ENCODE data around the gene APBA1.
A peak's percentile ranks its signal among the peaks of the same experiment; 100 is the strongest.

Gene APBA1

GRCh38 chr9:69671879-69672595 is at the start of gene APBA1:
Gene APBA1, minus strand, starts transcription at chr9:69672371.
- H3K9me3 ChIP-seq = no peaks in the 10 kb centered on the region
- no peaks in the 10 kb centered on the region for H3K27me3 ChIP-seq (ENCODE audit: low read depth)
- H3K4me1 ChIP-seq = peaks cover 69% of the 10 kb centered on the region
- peak; percentile 58 to 80 for DNase-seq (ENCODE audit: low spot score in 2 of 2)
- in situ Hi-C loops (cut with MboI; ENCODE audit: low sequenced_read_pairs) = loop anchor here (10.0 kb wide), 3 partner anchors 83 to 203 kb away; partner anchors contain the start of gene CFAP95
- peak within 1 kb of the TSS; percentile 73 for H3K4me3 ChIP-seq
- H3K36me3 ChIP-seq (replicated peaks) = no peaks in the 10 kb centered on the region

- in situ Hi-C loops (cut with MboI; ENCODE audit: low sequenced_read_pairs) = no loop called here
- H3K36me3 ChIP-seq (replicated peaks) = peaks cover 70% of the 10 kb centered on the region
Measured at GRCh38 chr9:69719983-69720382, 47.8 kb upstream of the APBA1 start.

GRCh38 chr9:69719367-69719766 is 47.2 kb upstream of the APBA1 start:
- no peaks in the 10 kb centered on the region for H3K27me3 ChIP-seq (ENCODE audit: low read depth)
- H3K9me3 ChIP-seq = peaks cover 5% of the 10 kb centered on the region; the same call in 1 of the 2 replicates
- DNase-seq (ENCODE audit: low spot score in 2 of 2) = peak in 1 of 2 experiments; percentile 84
- H3K36me3 ChIP-seq (replicated peaks) = peaks cover 63% of the 10 kb centered on the region
- in situ Hi-C loops (cut with MboI; ENCODE audit: low sequenced_read_pairs) = no loop called here
- H3K4me1 ChIP-seq = peaks cover 19% of the 10 kb centered on the region
- no peak overlapping the region for H3K4me3 ChIP-seq

More at GRCh38 chr9:69719983-69720382, 47.8 kb upstream of the APBA1 start:
- Histone ChIP-seq H3K9me3 (peaks cover 5% of the 10 kb centered on the region; the same call in 1 of the 2 replicates), H3K4me3 (no peak overlapping the region), H3K4me1 (peaks cover 19% of the 10 kb centered on the region), H3K27me3 (ENCODE audit: low read depth) (no peaks in the 10 kb centered on the region)
- no peak for DNase-seq (ENCODE audit: low spot score in 2 of 2)

DNA sequence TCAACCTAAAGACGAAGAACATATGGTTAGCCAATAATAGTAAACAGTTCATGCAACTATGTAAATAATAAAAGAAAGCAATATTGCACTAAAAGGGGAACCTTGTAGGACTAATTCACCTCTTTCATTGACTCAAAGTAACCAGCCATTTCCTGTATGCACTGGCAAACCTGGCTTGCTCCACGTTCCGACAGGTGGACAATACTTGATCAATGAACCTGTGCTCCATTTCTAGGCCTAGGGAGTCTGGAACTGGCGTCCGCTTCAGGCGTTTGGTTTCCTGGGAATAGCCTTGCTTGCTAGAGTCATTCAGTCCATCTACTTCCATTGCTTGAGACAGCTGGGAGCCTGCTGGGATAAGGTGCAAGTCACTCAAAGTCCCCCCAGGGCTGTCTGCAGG is 46.0 kb upstream of the APBA1 start:
- in situ Hi-C loops (cut with MboI; ENCODE audit: low sequenced_read_pairs) = no loop called here
- Histone ChIP-seq H3K4me3 (no peak overlapping the region), H3K9me3 (peaks cover 5% of the 10 kb centered on the region; the same call in 1 of the 2 replicates), H3K27me3 (ENCODE audit: low read depth) (no peaks in the 10 kb centered on the region), H3K36me3 (replicated peaks) (peaks cover 52% of the 10 kb centered on the region), H3K4me1 (peaks cover 19% of the 10 kb centered on the region)
- no peak for DNase-seq (ENCODE audit: low spot score in 2 of 2)

DNA sequence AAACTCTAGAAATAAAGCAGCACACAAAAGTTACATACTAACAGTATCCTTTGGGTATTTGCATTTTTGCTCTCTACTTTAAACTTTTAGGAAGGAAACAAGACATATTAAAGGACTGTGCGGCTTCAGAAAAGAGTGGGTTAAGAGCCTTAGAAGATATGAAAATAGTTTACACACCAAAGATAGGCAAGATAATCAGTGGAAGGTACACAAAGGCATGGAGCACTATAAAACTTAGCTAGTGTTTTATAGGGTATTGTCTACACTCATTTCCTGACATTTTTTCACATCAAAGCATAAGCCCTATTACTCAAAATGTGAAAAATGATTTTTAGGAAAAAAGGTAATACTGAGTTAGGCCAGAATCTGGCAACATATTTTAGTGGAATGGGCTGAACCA is 43.7 kb upstream of the APBA1 start:
- in situ Hi-C loops (cut with MboI; ENCODE audit: low sequenced_read_pairs) = no loop called here
- peaks cover 19% of the 10 kb centered on the region for H3K4me1 ChIP-seq
- H3K36me3 ChIP-seq (replicated peaks) = peaks cover 37% of the 10 kb centered on the region
- H3K9me3 ChIP-seq = peaks cover 1% of the 10 kb centered on the region; the same call in 1 of the 2 replicates
- H3K4me3 ChIP-seq = no peak overlapping the region
- H3K27me3 ChIP-seq (ENCODE audit: low read depth) = no peaks in the 10 kb centered on the region
- no peak for DNase-seq (ENCODE audit: low spot score in 2 of 2)

DNA sequence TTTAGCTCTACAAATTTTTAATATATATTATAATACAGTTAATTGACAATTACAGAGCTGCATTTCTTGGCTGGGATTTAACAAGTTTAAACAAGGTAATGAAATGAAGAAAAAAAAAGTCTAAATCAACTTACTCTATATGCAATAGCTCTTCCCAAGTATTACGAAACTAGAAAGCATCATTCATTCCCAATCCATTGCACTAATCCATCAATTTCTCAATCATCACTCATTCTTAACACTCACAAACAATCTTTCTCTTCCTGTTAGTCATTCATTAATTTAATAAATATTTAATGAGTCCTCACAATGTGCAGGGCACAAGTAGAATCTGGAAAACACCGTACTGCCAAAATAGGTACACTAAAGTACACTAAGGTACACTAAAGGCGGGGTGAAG is 42.9 kb upstream of the APBA1 start:
- H3K36me3 ChIP-seq (replicated peaks) = peaks cover 31% of the 10 kb centered on the region
- in situ Hi-C loops (cut with MboI; ENCODE audit: low sequenced_read_pairs) = no loop called here
- no peak for DNase-seq (ENCODE audit: low spot score in 2 of 2)
- H3K4me3 ChIP-seq = no peak overlapping the region
- H3K4me1 ChIP-seq = peaks cover 15% of the 10 kb centered on the region
- H3K27me3 ChIP-seq (ENCODE audit: low read depth) = no peaks in the 10 kb centered on the region
- H3K9me3 ChIP-seq = no peaks in the 10 kb centered on the region

DNA sequence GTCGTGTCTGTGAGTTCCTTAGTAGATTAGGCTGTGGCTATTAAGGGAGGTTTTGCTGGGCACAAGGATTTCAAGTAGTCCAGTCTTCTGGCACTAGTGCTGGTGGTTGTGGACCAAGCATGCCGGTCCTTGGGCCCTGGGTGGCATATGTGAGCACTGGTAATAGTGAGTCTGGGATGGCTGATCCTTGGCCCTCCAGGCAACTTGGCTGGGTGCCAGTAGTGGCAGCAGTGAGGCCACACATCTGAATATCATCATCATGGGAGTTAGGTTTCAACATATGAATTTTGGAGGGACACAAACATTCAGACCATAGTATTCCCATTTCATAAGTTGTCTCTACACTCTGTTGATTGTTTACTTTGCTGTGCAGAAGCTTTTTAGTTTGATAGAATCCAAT is 25.3 kb upstream of the APBA1 start:
- H3K4me1 ChIP-seq = no peaks in the 10 kb centered on the region
- DNase-seq (ENCODE audit: low spot score in 2 of 2) = no peak
- H3K36me3 ChIP-seq (replicated peaks) = no peaks in the 10 kb centered on the region
- in situ Hi-C loops (cut with MboI; ENCODE audit: low sequenced_read_pairs) = no loop called here
- H3K27me3 ChIP-seq (ENCODE audit: low read depth) = no peaks in the 10 kb centered on the region
- peaks cover 4% of the 10 kb centered on the region for H3K9me3 ChIP-seq
- H3K4me3 ChIP-seq = no peak overlapping the region

DNA sequence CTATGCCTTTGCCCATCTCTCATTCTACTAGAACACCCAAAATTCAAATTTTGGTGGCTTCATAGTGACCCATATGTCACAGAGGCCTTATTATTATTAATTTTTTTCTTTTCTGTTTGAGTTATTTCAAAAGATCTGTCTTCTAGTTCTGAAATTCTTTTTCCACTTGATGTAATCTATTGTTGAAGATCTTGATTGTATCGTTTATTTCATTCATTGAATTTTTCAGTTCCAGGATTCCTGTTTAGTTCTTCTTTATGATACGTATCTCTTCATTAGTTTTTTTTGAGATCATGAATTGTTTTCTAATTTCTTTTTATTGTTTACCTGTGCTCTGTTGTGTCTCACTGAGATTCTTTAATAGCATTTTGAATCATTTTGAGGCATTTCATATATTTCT is 24.6 kb upstream of the APBA1 start:
- Histone ChIP-seq H3K4me1 (peaks cover 5% of the 10 kb centered on the region), H3K27me3 (ENCODE audit: low read depth) (no peaks in the 10 kb centered on the region), H3K9me3 (peaks cover 4% of the 10 kb centered on the region), H3K36me3 (replicated peaks) (no peaks in the 10 kb centered on the region), H3K4me3 (no peak overlapping the region)
- in situ Hi-C loops (cut with MboI; ENCODE audit: low sequenced_read_pairs) = no loop called here
- DNase-seq (ENCODE audit: low spot score in 2 of 2) = no peak

DNA sequence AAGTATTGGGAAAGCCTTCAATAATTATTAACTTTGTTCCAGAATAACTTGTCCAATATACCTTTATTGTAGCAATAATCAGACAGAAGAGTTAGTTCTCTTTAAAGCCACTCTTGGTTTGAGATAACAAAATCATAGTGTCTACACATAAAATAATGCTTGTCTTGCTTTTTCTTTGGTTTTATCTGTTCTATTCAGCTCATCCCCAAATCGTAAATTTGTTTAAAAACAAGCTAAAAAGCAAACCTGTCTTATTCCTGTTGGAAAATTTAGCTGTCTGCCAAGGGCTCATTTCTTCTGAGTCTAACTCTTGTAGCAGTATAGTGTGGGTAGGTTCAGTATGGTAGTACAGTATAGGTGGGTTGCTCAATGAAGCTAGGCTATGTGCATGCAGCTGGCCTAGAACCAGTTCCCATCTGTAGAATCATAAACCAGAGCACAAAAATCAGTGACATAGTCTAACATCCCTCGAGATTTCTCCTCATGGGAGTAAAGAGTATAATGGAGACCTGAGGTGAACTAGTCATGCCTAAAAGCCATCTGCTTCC is 17.9 kb upstream of the APBA1 start:
- H3K4me3 ChIP-seq = no peak overlapping the region
- peaks cover 7% of the 10 kb centered on the region for H3K4me1 ChIP-seq
- no peak for DNase-seq (ENCODE audit: low spot score in 2 of 2)
- no peaks in the 10 kb centered on the region for H3K36me3 ChIP-seq (replicated peaks)
- in situ Hi-C loops (cut with MboI; ENCODE audit: low sequenced_read_pairs) = no loop called here
- no peaks in the 10 kb centered on the region; the same call in 1 of the 2 replicates for H3K9me3 ChIP-seq
- no peaks in the 10 kb centered on the region for H3K27me3 ChIP-seq (ENCODE audit: low read depth)

- in situ Hi-C loops (cut with MboI; ENCODE audit: low sequenced_read_pairs) = no loop called here
- Histone ChIP-seq H3K4me3 (no peak overlapping the region), H3K27me3 (ENCODE audit: low read depth) (no peaks in the 10 kb centered on the region), H3K36me3 (replicated peaks) (no peaks in the 10 kb centered on the region), H3K9me3 (no peaks in the 10 kb centered on the region; the same call in 1 of the 2 replicates), H3K4me1 (peaks cover 22% of the 10 kb centered on the region)
- DNase-seq (ENCODE audit: low spot score in 2 of 2) = no peak
Measured at GRCh38 chr9:69683927-69684326, 11.8 kb upstream of the APBA1 start.

DNA sequence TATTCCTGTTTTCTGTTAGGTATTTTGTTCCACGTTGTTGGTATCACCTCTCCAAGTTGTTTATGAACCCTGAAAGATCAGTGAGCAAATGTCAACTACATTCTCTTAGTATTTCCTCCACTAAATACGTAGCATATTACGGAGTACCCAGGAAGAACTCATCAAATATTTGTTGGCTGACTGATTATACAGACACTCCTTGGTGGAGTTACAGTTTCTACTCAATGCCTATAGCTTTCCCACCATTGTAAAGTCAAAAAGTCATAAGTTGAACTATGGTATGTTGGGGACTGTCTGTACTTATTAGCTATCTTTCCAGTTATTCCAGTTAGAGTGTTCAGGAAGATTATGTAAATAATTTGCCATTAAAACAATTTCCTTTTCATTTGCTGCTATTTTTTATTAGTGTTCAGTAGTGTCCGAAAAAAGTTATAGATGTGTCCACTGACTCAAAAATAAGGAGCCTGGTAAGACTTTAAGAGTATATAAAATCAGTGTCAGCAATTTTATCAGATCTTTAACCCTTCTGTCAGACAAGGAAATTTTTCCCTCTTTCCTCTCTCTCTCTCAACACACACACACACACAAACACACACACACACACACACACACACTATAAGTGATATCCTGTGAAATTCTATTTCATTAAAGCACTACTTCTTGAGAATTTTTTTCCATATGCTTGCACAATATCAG is 6.8 kb upstream of the APBA1 start:
- no peaks in the 10 kb centered on the region for H3K27me3 ChIP-seq (ENCODE audit: low read depth)
- H3K9me3 ChIP-seq = no peaks in the 10 kb centered on the region
- no peak overlapping the region for H3K4me3 ChIP-seq
- peak in 1 of 2 experiments; percentile 14 for DNase-seq (ENCODE audit: low spot score in 2 of 2)
- peaks cover 63% of the 10 kb centered on the region for H3K4me1 ChIP-seq
- in situ Hi-C loops (cut with MboI; ENCODE audit: low sequenced_read_pairs) = loop anchor here (10.0 kb wide), 3 partner anchors 76 to 196 kb away; partner anchors contain the start of gene CFAP95
- H3K36me3 ChIP-seq (replicated peaks) = no peaks in the 10 kb centered on the region

DNA sequence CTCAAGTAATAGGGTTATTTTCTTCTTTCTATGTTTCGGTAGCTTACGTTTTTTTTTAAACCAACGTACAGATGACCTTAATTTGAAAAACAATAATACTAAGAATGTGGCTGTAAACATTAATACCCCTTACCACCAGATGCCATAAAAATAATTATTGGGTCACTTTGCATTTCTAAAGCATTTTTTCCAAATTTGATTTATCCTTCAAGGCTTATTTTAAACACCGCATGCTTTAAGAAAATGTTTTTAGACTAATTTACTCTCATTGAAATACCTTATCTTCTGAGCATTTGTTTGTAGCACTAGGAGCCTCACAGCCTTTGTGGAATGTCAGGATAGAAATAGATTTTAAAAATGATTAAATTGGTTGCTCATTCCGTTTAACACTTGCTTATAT is 5.8 kb upstream of the APBA1 start:
- in situ Hi-C loops (cut with MboI; ENCODE audit: low sequenced_read_pairs) = loop anchor here (10.0 kb wide), 3 partner anchors 77 to 197 kb away; partner anchors contain the start of gene CFAP95
- Histone ChIP-seq H3K4me1 (peaks cover 60% of the 10 kb centered on the region), H3K27me3 (ENCODE audit: low read depth) (no peaks in the 10 kb centered on the region), H3K9me3 (no peaks in the 10 kb centered on the region), H3K4me3 (no peak overlapping the region), H3K36me3 (replicated peaks) (no peaks in the 10 kb centered on the region)
- DNase-seq (ENCODE audit: low spot score in 2 of 2) = peak in 1 of 2 experiments; percentile 92

DNA sequence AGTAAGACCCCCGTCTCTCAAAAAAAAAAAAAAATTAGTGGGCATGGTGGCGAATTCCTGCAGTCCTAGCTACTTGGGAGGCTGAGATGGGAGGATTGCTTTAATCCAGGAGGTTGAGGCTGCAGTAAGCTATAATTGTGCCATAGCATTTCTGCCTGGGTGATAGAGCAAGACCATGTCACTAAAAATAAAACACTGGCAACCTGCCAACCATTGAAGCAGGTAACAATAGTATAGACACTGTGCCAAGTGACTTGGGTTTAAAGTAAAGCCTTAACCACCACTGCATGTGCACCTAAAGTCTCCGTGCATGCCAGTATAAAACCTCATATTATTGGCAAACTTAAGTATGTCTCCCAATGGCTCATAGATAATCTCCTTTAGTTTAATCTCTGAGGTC is 3.4 kb upstream of the APBA1 start:
- in situ Hi-C loops (cut with MboI; ENCODE audit: low sequenced_read_pairs) = loop anchor here (10.0 kb wide), 3 partner anchors 79 to 199 kb away; partner anchors contain the start of gene CFAP95
- DNase-seq (ENCODE audit: low spot score in 2 of 2) = no peak
- peaks cover 68% of the 10 kb centered on the region for H3K4me1 ChIP-seq
- H3K27me3 ChIP-seq (ENCODE audit: low read depth) = no peaks in the 10 kb centered on the region
- H3K4me3 ChIP-seq = no peak overlapping the region
- no peaks in the 10 kb centered on the region for H3K36me3 ChIP-seq (replicated peaks)
- H3K9me3 ChIP-seq = no peaks in the 10 kb centered on the region
